Activated CD8-positive, alpha-beta memory T cell treated with anti-CD3 and anti-CD28 coated beads for 48 hours (primary cell): ENCODE results near the gene HOXD3.
A peak's percentile ranks its signal among the peaks of the same experiment; 100 is the strongest.

ENCODE experiments used
- DNase-seq, 3 experiments: peaks; one replicate each; pipeline ENCODE4 v3.0.0-alpha.2; 2020; ENCODE audit warnings: low read depth in 2 of 3, low spot score in 2 of 3

Gene HOXD3

GRCh38 chr2:176132205-176133171 is 24.6 kb upstream of the HOXD3 start:
- DNase-seq: no peak

- DNase-seq: no peak
These were observed 23.7 kb upstream of the HOXD3 start for GRCh38 chr2:176133389-176133788.

GRCh38 chr2:176134035-176134434 is 23.1 kb upstream of the HOXD3 start:
- DNase-seq: no peak

- DNase-seq: no peak
These were observed 22.1 kb upstream of the HOXD3 start for GRCh38 chr2:176135035-176135440.

GRCh38 chr2:176136374-176137251 is 20.5 kb upstream of the HOXD3 start:
- no peak for DNase-seq

- DNase-seq: no peak
These were observed 19.9 kb upstream of the HOXD3 start for GRCh38 chr2:176137252-176137580.

GRCh38 chr2:176137906-176138305 is 19.2 kb upstream of the HOXD3 start:
- DNase-seq: no peak

GRCh38 chr2:176138526-176138922 is 18.6 kb upstream of the HOXD3 start:
- no peak for DNase-seq

GRCh38 chr2:176138923-176139660 is 18.0 kb upstream of the HOXD3 start:
- no peak for DNase-seq

- no peak for DNase-seq
These were observed 17.2 kb upstream of the HOXD3 start for GRCh38 chr2:176139661-176140512.

GRCh38 chr2:176140513-176141317 is 16.4 kb upstream of the HOXD3 start:
- peak; percentile 39 to 60 (median 57) for DNase-seq

- DNase-seq: no peak
These were observed 14.8 kb upstream of the HOXD3 start for GRCh38 chr2:176142281-176142680.

GRCh38 chr2:176145085-176145969 is 11.8 kb upstream of the HOXD3 start:
- no peak for DNase-seq

- no peak for DNase-seq
These were observed 11.0 kb upstream of the HOXD3 start for GRCh38 chr2:176146101-176146500.

- no peak for DNase-seq
These were observed 10.5 kb upstream of the HOXD3 start for GRCh38 chr2:176146645-176147044.

GRCh38 chr2:176147210-176147799 is 9.8 kb upstream of the HOXD3 start:
- no peak for DNase-seq

- DNase-seq: no peak
These were observed 9.2 kb upstream of the HOXD3 start for GRCh38 chr2:176147800-176148496.
